Osteocyte (in vitro differentiated cells): ENCODE data around the gene DCDC1. TPM values are rescaled to one million over a fixed set of nuclear protein-coding genes. Genes with fewer than 3 reads are reported as not detected.
"Not testable (repeated sequence)": the region's sequence is repeated elsewhere in the genome, so short reads cannot be mapped to it uniquely, and the experiment has no call there.

Source experiments
- DNase-seq: peaks from one replicate; pipeline ENCODE4 v3.0.0; 2021; ENCODE audit warnings: mixed read lengths; ENCODE audit not compliant: unreplicated experiment; ENCODE audit errors: extremely low spot score
- H3K27ac Mint-ChIP-seq: one replicate; pipeline ENCODE4 v1.8.0; 2021; ENCODE audit warnings: mild to moderate bottlenecking, mixed read lengths; ENCODE audit not compliant: unreplicated experiment
- H3K27me3 Mint-ChIP-seq: one replicate; pipeline ENCODE4 v1.8.0; 2021; ENCODE audit warnings: mixed read lengths; ENCODE audit not compliant: unreplicated experiment
- H3K36me3 Mint-ChIP-seq: one replicate; pipeline ENCODE4 v1.8.0; 2021; ENCODE audit warnings: mixed read lengths; ENCODE audit not compliant: unreplicated experiment
- H3K4me1 Mint-ChIP-seq: one replicate; pipeline ENCODE4 v1.8.0; 2021; ENCODE audit warnings: mixed read lengths; ENCODE audit not compliant: unreplicated experiment
- H3K4me3 Mint-ChIP-seq: one replicate; pipeline ENCODE4 v1.8.0; 2021; ENCODE audit warnings: mild to moderate bottlenecking, moderate library complexity, mixed read lengths; ENCODE audit not compliant: unreplicated experiment
- H3K9me3 Mint-ChIP-seq: one replicate; pipeline ENCODE4 v1.8.0; 2021; ENCODE audit warnings: mixed read lengths; ENCODE audit not compliant: unreplicated experiment
- total RNA-seq: library from RNA; stranded (reverse); gene quantifications from 2 replicates; pipeline ENCODE4 v1.2.1, GENCODE V29; 2021
- TF ChIP-seq, protein P1 (sequence below): fragments of 200-600 bp; sonication (generic); IDR thresholded peaks from 2 replicates; pipeline ENCODE4 v1.5.0; 2021; ENCODE audit warnings: antibody characterized with exemption, mild to moderate bottlenecking, moderate library complexity

The DCDC1 gene
- total RNA-seq, 1 donor from 2014 or later, result not detected

DNA sequence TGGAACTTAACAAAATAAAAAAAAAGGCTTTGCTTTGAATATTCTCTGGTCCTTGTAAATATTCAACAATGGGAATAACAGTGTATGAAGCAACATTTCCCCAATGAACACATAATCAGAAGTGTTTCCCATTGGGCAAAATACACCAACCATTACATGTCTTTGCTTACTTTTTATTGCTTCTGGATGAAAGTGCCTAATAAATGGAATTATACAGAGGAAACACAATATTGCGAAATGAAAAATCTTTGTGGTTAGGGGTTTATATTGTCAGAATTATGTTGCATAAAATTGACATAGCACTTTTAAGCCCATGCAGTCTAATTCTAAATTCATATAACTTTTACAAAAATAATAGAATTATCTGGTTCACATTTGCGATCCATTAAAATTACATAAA is 386.4 kb downstream of the DCDC1 start:
- Mint-ChIP-seq H3K4me3 (no peak overlapping the region), H3K36me3 (no peaks in the 10 kb centered on the region), H3K27ac (no peak overlapping the region), H3K27me3 (no peaks in the 10 kb centered on the region), H3K9me3 (no peaks in the 10 kb centered on the region), H3K4me1 (no peaks in the 10 kb centered on the region)
- DNase-seq, result no peak
- TF ChIP-seq, protein P1, sequence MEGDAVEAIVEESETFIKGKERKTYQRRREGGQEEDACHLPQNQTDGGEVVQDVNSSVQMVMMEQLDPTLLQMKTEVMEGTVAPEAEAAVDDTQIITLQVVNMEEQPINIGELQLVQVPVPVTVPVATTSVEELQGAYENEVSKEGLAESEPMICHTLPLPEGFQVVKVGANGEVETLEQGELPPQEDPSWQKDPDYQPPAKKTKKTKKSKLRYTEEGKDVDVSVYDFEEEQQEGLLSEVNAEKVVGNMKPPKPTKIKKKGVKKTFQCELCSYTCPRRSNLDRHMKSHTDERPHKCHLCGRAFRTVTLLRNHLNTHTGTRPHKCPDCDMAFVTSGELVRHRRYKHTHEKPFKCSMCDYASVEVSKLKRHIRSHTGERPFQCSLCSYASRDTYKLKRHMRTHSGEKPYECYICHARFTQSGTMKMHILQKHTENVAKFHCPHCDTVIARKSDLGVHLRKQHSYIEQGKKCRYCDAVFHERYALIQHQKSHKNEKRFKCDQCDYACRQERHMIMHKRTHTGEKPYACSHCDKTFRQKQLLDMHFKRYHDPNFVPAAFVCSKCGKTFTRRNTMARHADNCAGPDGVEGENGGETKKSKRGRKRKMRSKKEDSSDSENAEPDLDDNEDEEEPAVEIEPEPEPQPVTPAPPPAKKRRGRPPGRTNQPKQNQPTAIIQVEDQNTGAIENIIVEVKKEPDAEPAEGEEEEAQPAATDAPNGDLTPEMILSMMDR, result no peak

GRCh38 chr11:30967579-30967978 is 402.0 kb downstream of the DCDC1 start:
- TF ChIP-seq, protein P1, result no peak
- no peaks in the 10 kb centered on the region for H3K36me3 Mint-ChIP-seq
- H3K9me3 Mint-ChIP-seq, result peaks cover 30% of the 10 kb centered on the region
- no peak for DNase-seq
- no peaks in the 10 kb centered on the region for H3K27me3 Mint-ChIP-seq
- H3K4me3 Mint-ChIP-seq, result no peak overlapping the region
- no peak overlapping the region for H3K27ac Mint-ChIP-seq
- H3K4me1 Mint-ChIP-seq, result no peaks in the 10 kb centered on the region

- Mint-ChIP-seq H3K4me3 (no peak overlapping the region), H3K27ac (no peak overlapping the region), H3K9me3 (no peaks in the 10 kb centered on the region), H3K4me1 (no peaks in the 10 kb centered on the region), H3K27me3 (no peaks in the 10 kb centered on the region), H3K36me3 (no peaks in the 10 kb centered on the region)
- DNase-seq, result no peak
- TF ChIP-seq, protein P1, result peak; percentile 56
Measured at GRCh38 chr11:30960387-30960992, 409.0 kb downstream of the DCDC1 start.

GRCh38 chr11:30956751-30957150 is 412.8 kb downstream of the DCDC1 start:
- no peaks in the 10 kb centered on the region for H3K4me1 Mint-ChIP-seq
- DNase-seq, result no peak
- H3K36me3 Mint-ChIP-seq, result no peaks in the 10 kb centered on the region
- TF ChIP-seq, protein P1, result no peak
- no peaks in the 10 kb centered on the region for H3K9me3 Mint-ChIP-seq
- H3K27ac Mint-ChIP-seq, result no peak overlapping the region
- H3K27me3 Mint-ChIP-seq, result no peaks in the 10 kb centered on the region
- no peak overlapping the region for H3K4me3 Mint-ChIP-seq

DNA sequence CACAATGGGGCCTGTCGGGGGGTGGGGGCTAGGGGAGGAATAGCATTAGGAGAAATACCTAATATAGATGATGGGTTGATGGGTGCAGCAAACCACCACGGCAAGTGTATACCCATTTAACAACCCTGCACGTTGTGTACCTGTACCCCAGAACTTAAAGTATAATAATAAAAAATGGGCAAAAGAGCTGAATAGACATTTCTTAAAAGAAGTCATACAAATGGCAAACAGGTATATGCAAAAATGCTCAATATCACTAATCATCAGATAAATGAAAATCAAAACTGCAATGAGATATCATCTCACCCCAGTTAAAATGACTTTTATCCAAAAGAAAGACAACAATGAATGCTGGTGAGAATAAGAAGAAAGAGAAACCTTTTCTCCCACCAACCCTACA is 419.7 kb downstream of the DCDC1 start:
- no peak for DNase-seq
- Mint-ChIP-seq H3K36me3 (no peaks in the 10 kb centered on the region), H3K4me1 (no peaks in the 10 kb centered on the region), H3K27me3 (no peaks in the 10 kb centered on the region), H3K27ac (no peak overlapping the region), H3K4me3 (no peak overlapping the region), H3K9me3 (peaks cover 26% of the 10 kb centered on the region)
- TF ChIP-seq, protein P1, result no peak

GRCh38 chr11:30947715-30948114 is 421.8 kb downstream of the DCDC1 start:
- not testable (repeated sequence) for DNase-seq, H3K4me1 Mint-ChIP-seq, H3K36me3 Mint-ChIP-seq, H3K27me3 Mint-ChIP-seq, H3K27ac Mint-ChIP-seq, H3K4me3 Mint-ChIP-seq
- peaks cover 32% of the 10 kb centered on the region for H3K9me3 Mint-ChIP-seq
